Motor neuron (in vitro differentiated cells): Measurements from ENCODE around the gene AUNIP. TPM values are rescaled to one million over a fixed set of nuclear protein-coding genes. Genes with fewer than 3 reads are reported as not detected.

Experiments used
- ATAC-seq, 8 experiments: fragments of 200-7000 bp; cut with Tn5 transposase; replicated peaks in 6 of 8; 2 replicates each; pipeline ENCODE4 v1.8.0; 2021; ENCODE audit warnings: mild to moderate bottlenecking in 8 of 8, moderate library complexity in 8 of 8
- H3K27ac ChIP-seq, 2 donors: fragments of 250-450 bp; sonication (Bioruptor Pico); 2 replicates each; pipeline ENCODE4 v1.9.0; 2021; ENCODE audit warnings: antibody characterized with exemption in 2 of 2, mild to moderate bottlenecking in 2 of 2, moderate library complexity in 1 of 2
- H3K4me1 ChIP-seq, 2 donors: fragments of 250-450 bp; sonication (Bioruptor Pico); replicated peaks in 1 of 2; 2 replicates each; pipeline ENCODE4 v1.6.1; 2021; ENCODE audit warnings: antibody characterized with exemption in 2 of 2, mild to moderate bottlenecking in 2 of 2, moderate library complexity in 1 of 2
- H3K4me3 ChIP-seq, 5 donors: fragments of 250-450 bp; sonication (Bioruptor Pico); 2 replicates each; pipeline ENCODE4 v1.9.0; 2021; ENCODE audit warnings: antibody characterized with exemption in 5 of 5, mild to moderate bottlenecking in 5 of 5, moderate library complexity in 4 of 5
- WGBS, 10 experiments: fragments of 450-650 bp; shearing (Covaris generic); methylation state at CpG; one replicate each; pipeline ENCODE4 v1.0.0; 2022; 5-methylcytosine and 5-hydroxymethylcytosine counted together
- in situ Hi-C, 9 experiments: fragments of 400-800 bp; cut with MboI; loops; one replicate each; pipeline ENCODE4 v1.15.0; 2021; ENCODE audit warnings: low sequenced_read_pairs in 9 of 9, low pct_unique_long_range_greater_than_20kb in 2 of 9; ENCODE audit not compliant: unreplicated experiment in 9 of 9
- total RNA-seq, 8 experiments: library from RNA; unstranded; fragments of 300-600 nt; gene quantifications; 2 replicates each; pipeline versions ENCODE4 v1.2.3 to v1.2.4, GENCODE V29; 2022

Gene AUNIP, protein sequence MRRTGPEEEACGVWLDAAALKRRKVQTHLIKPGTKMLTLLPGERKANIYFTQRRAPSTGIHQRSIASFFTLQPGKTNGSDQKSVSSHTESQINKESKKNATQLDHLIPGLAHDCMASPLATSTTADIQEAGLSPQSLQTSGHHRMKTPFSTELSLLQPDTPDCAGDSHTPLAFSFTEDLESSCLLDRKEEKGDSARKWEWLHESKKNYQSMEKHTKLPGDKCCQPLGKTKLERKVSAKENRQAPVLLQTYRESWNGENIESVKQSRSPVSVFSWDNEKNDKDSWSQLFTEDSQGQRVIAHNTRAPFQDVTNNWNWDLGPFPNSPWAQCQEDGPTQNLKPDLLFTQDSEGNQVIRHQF
- 10 to 100 TPM in 3 of 8 experiments, 1 to 10 TPM in 4, under 1 TPM in 1; 0.78 to 15.5 (median 2.6) TPM for total RNA-seq

DNA sequence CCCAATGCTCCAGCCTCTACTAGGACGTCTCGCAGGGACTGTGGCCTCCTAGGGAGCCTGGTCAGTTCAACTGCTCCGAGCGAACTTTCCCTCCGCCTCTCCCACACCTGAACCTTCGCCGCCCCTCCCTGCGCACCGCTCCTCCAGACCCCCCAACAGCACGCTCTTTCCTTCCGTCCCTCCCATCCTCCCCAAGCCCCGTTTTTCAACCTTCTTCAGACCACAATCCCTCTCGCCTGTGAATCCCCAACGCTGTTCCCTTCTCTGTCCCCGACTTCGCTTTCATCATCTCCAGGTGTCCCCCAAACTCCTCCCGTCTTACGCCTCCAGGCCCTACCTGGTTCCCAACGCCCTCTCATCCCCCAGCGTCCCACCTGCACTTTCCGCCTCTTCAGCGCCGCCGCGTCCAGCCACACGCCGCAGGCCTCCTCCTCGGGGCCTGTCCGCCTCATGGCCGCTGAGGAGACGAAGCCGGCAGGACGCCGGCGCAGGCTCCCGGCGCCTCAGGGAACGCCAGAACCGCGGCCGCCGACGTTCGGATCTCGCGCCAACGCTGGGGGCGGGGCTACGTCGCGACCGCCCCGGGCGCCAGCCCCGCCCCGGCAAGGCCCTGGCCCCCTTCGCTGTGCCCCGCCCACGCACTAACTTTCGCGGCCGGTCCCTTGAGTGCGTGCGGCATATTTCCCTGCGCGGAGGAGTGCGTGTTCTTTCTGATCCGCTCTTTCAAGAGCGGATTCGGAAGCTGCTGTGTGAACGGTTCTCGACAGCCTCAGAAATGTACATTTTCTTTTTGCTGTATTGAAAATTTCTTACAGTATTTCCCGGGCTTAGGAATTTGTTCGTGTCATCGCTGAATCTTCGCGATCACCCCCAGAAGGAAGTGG is at the start of gene AUNIP:
Gene AUNIP, minus strand, starts transcription at position 552 of the 884 bp plus-strand sequence. Its CDS starts 100 bp downstream, at position 452.
- peaks cover 0 to 7% of the 10 kb centered on the region in 2 donors for H3K4me1 ChIP-seq
- peak; percentile 81 to 95 (median 92) for ATAC-seq
- H3K4me3 ChIP-seq, result peak within 1 kb of the TSS; percentile 34 to 50 (median 46)
- in situ Hi-C loops, result no loop called here
- WGBS, 10 experiments, result 0 to 4% (median 0%) methylated on average over 2 to 29 of the region's 77 CpGs; no CpG with 5 or more reads in 1 of the 10 experiments
- H3K27ac ChIP-seq, result no peak within 1 kb of the TSS

DNA sequence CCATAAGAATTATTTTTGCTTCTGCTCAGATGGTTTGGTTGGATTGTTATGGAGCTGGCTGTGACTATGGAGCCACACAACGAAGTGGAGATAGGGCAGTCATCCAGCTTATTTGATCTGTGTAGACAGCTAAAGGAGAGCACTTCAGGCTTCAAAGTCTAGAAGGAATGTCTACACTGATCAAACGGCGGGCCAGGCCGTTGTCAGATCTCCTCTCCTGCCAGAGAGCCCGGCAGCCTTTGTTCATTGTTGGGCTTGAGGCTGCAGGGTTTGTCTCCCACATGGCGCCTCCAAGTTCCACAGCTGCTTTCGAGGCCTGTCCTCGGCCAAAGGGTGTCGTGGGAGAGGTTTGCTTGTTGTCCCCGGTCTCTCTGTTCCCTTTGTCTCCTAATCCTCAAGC is 49.8 kb upstream of the AUNIP start:
- Histone ChIP-seq H3K4me3 (no peak overlapping the region), H3K4me1 (peaks cover 19% of the 10 kb centered on the region in 2 donors), H3K27ac (no peak overlapping the region)
- in situ Hi-C loops, result no loop called here
- ATAC-seq, result no peak
- 18 to 93% (median 76%) methylated on average over 1 to 10 of the region's 10 CpGs; no CpG with 5 or more reads in 3 of the 10 experiments for WGBS, 10 experiments

- no peak overlapping the region for H3K4me3 ChIP-seq
- peaks cover 26 to 28% of the 10 kb centered on the region in 2 donors for H3K4me1 ChIP-seq
- no peak for ATAC-seq
- 35 to 100% (median 91%) methylated on average over 1 of the region's 1 CpG; no CpG with 5 or more reads in 5 of the 10 experiments for WGBS, 10 experiments
- no peak overlapping the region for H3K27ac ChIP-seq
- in situ Hi-C loops, result no loop called here
Measured at GRCh38 chr1:25908161-25908560, 48.9 kb upstream of the AUNIP start.

DNA sequence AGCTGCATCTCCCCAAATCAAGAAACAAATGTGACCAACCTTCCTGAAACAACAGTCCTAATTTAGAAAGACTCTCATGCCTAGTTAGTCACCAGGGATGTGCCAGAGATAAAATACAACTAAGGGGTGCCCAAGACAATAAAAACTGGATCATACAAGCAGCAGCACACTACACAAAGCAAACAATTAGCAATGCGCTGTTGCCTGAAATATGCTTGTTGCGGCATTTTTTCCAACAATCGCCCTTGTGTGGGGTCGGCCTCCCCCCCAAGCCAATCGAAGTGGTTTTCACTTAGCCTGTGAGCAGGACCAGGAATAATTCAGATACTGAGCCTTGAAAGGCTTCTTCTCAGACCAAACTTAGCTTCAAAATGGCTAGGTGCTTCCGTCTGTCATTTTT is 48.3 kb upstream of the AUNIP start:
- in situ Hi-C loops, result no loop called here
- no peak overlapping the region for H3K4me3 ChIP-seq
- 40 to 100% (median 92%) methylated on average over 1 to 6 of the region's 6 CpGs for WGBS, 10 experiments
- no peak for ATAC-seq
- peaks cover 31 to 32% of the 10 kb centered on the region in 2 donors for H3K4me1 ChIP-seq
- peak overlapping the region in 1 of 2 donors; percentile 78 for H3K27ac ChIP-seq

DNA sequence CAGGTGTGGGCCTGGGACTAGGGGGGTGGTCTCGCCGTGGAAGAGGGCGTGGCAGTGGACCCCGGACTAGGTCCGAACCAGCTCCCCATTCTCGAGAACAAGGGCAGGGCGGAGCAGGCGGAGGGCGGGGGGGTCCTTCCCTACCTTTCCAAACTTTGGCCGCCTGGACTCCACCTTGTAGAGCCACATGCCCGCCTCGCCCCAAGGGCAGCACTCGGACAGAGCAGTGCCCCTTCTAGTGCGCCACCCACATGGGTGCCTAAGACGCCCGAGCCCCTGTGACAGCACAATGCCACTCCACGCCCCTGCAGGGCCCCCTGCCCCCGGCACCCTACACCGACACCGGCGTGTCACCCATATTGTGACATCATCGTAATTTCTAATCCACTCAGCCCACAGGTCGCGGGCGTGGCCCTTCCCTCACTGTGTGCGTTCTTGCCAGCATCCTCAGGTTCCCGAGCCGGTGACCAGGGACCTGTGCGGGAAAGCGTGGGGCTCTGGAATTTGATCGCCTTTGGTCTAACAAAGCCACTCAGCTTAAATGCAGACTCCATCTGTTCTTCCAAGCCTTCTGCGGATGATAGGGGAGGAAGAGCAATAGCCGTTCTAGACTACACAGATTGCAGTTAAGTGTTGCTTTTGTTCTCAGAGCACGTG is 47.5 kb upstream of the AUNIP start:
- ATAC-seq, result peak in 5 of 8 experiments; percentile 1 to 15 (median 4)

GRCh38 chr1:25905680-25906643 is 46.7 kb upstream of the AUNIP start, which contains the start of gene STMN1:
Gene STMN1, minus strand, starts transcription at chr1:25906419. Its CDS starts 1,743 bp downstream, at chr1:25904676.
- 0% methylated on average over 2 of the region's 102 CpGs; no CpG with 5 or more reads in 9 of the 10 experiments for WGBS, 10 experiments
- ATAC-seq, result peak; percentile 65 to 87 (median 82)
- H3K27ac ChIP-seq, result peak within 1 kb of the TSS; percentile 87 to 89
- in situ Hi-C loops, result no loop called here
- H3K4me1 ChIP-seq, result peaks cover 44 to 45% of the 10 kb centered on the region in 2 donors
- peak within 1 kb of the TSS; percentile 68 to 83 (median 75) for H3K4me3 ChIP-seq

More for the DNA sequence above, 47.5 kb upstream of the AUNIP start:
- H3K4me1 ChIP-seq, result peaks cover 36 to 37% of the 10 kb centered on the region in 2 donors
- H3K4me3 ChIP-seq, result peak overlapping the region; percentile 68 to 83 (median 75)
- 10 to 100% (median 50%) methylated on average over 1 to 18 of the region's 34 CpGs; no CpG with 5 or more reads in 1 of the 10 experiments for WGBS, 10 experiments
- in situ Hi-C loops, result no loop called here
- peak overlapping the region; percentile 78 for H3K27ac ChIP-seq

DNA sequence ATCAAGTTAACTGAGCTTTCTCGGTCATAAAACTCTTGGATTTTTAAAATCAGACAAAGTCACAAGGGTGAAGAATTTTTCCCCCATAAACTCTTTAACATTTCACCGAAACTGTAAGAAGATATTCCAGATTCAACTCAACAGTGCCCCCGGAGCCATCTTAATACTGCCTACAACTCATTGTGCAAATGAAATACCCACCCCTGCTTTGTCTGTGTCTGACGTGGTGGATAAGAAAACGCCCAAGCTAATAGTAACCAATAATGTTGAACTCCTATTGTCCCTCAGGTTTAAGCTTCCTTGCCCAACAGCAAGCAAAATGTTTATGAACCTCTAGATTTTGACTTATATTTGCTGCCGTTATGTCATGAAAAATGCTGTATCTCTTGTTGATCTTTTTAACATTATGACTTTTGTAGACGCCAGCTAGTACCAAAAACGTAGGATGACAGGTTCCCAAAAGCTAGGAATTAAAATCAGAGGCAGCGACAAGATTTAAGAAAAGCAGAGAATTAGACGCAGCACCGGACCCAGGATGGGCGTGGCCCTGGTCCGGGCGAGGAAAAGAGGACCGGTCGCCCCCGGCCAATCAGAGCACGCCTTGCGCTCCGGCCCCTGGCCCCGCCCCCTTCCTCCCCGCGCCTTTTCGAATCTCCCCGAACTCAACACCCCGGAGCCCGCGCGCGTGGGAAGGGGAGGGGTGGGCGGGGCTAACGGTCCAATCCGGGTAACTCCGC is 45.9 kb upstream of the AUNIP start:
- Histone ChIP-seq H3K4me3 (peak overlapping the region; percentile 68 to 83 (median 75)), H3K27ac (peak overlapping the region; percentile 87 to 89), H3K4me1 (peaks cover 53 to 54% of the 10 kb centered on the region in 2 donors)
- WGBS, 10 experiments, result 0 to 1% (median 0%) methylated on average over 1 to 14 of the region's 34 CpGs; no CpG with 5 or more reads in 1 of the 10 experiments
- in situ Hi-C loops, result no loop called here
- peak; percentile 68 to 85 (median 72) for ATAC-seq

GRCh38 chr1:25903986-25904385 is 44.7 kb upstream of the AUNIP start:
- H3K4me3 ChIP-seq, result peak overlapping the region; percentile 68 to 83 (median 75)
- H3K27ac ChIP-seq, result peak overlapping the region; percentile 87 to 89
- peaks cover 64 to 65% of the 10 kb centered on the region in 2 donors for H3K4me1 ChIP-seq
- 0 to 74% (median 60%) methylated on average over 1 to 3 of the region's 3 CpGs; no CpG with 5 or more reads in 5 of the 10 experiments for WGBS, 10 experiments
- in situ Hi-C loops, result no loop called here
- ATAC-seq, result no peak

DNA sequence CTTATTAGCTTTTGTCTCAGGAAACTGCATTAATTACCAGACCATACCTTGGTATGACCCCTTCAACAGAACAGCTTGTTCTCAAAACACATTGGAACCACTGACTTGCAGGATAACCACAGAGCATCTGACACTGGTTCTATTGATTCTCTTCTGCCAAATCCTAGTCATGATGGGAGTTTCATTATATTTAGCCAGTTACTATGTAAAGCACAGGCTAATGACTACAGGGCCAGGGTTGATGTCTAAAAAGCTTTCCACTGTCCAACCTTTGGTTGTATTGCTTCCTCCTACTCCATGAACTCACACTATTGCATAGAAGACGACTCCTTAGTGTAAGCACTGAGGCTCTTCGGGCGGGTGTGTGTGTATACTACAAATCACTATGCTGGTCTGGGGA is 43.2 kb upstream of the AUNIP start:
- Histone ChIP-seq H3K4me1 (peaks cover 67 to 68% of the 10 kb centered on the region in 2 donors), H3K4me3 (peak overlapping the region in 1 of 5 donors; percentile 7), H3K27ac (no peak overlapping the region)
- no peak for ATAC-seq
- 48 to 100% (median 92%) methylated on average over 1 to 3 of the region's 3 CpGs; no CpG with 5 or more reads in 2 of the 10 experiments for WGBS, 10 experiments
- in situ Hi-C loops, result no loop called here

DNA sequence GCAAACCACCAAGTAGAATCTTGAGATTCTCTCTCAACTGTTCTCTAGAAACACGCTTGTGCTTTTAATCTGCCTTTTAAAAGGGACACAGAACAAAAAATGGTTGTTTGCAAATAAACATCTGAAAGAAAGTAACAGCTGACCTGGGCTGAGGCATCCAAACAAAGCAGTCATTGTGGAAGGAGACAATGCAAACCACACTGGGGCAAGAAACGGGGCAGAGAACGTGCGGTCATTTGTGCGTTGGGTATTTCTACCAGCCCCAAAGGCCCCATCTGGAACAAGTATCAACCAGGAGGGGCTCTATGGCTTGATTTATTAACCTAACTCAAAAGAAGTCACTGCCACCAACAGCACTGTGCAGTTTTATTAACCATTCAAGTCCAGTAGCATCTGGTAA is 41.0 kb upstream of the AUNIP start:
- Histone ChIP-seq H3K4me1 (peaks cover 65 to 66% of the 10 kb centered on the region in 2 donors), H3K27ac (peak overlapping the region; percentile 78 to 82), H3K4me3 (no peak overlapping the region)
- WGBS, 10 experiments, result 0 to 80% (median 10%) methylated on average over 1 to 5 of the region's 5 CpGs; no CpG with 5 or more reads in 2 of the 10 experiments
- ATAC-seq, result peak in 5 of 8 experiments; percentile 29 to 68 (median 62)
- in situ Hi-C loops, result no loop called here

- H3K4me3 ChIP-seq, result no peak overlapping the region
- H3K27ac ChIP-seq, result peak overlapping the region; percentile 78 to 82
- 26 to 100% (median 62%) methylated on average over 1 to 6 of the region's 6 CpGs for WGBS, 10 experiments
- in situ Hi-C loops, result loop anchor here in 7 of 9 experiments (5.0 to 25.0 kb wide), 5 partner anchors 85 to 105 kb away; partner anchors contain the start of gene PAFAH2 (in 4 of the 7)
- H3K4me1 ChIP-seq, result peaks cover 66 to 68% of the 10 kb centered on the region in 2 donors
- peak in 6 of 8 experiments; percentile 12 to 65 (median 29) for ATAC-seq
Measured at GRCh38 chr1:25899792-25900191, 40.5 kb upstream of the AUNIP start.
